A673 (cell line): ENCODE measurements around the gene JMJD6. TPM values are rescaled to one million over a fixed set of nuclear protein-coding genes. Genes with fewer than 3 reads are reported as not detected.
A peak's percentile ranks its signal among the peaks of the same experiment; 100 is the strongest.

ENCODE experiments used
- BruUV-seq: library from RNA; stranded (reverse); fragments of 400-500 nt; replicated peaks from 2 replicates; lab custom pipeline; 2021; lab: Mats Ljungman, UMichigan
- CTCF ChIA-PET: fragments of 300-600 bp; sonication (Branson Sonifier 250); formaldehyde crosslinking; loops from one replicate; lab custom pipeline; 2022; ENCODE audit warnings: antibody characterized with exemption; lab: Charles Lee
- POLR2A ChIA-PET: fragments of 300-600 bp; sonication (Branson Sonifier 250); formaldehyde crosslinking; loops from one replicate; lab custom pipeline; 2022; ENCODE audit warnings: antibody characterized with exemption; ENCODE audit not compliant: low non-redundant PET; lab: Charles Lee
- DNase-seq: peaks from one replicate; pipeline ENCODE4 v3.0.0-alpha.2; 2015; ENCODE audit warnings: low spot score
- H3K27ac ChIP-seq: fragments of 200-600 bp; sonication (generic); 2 replicates; pipeline ENCODE4 v1.5.1; 2016; ENCODE audit warnings: mixed run types, low read depth, mild to moderate bottlenecking, mixed read lengths, antibody characterized with exemption, low read length; ENCODE audit not compliant: poor library complexity, severe bottlenecking
- H3K27me3 ChIP-seq: fragments of 200-600 bp; sonication (generic); replicated peaks from 2 replicates; pipeline ENCODE4 v1.6.1; 2017; ENCODE audit warnings: mixed run types, low read depth, mild to moderate bottlenecking, mixed read lengths, antibody characterized with exemption, low read length; ENCODE audit not compliant: insufficient read depth, poor library complexity
- H3K36me3 ChIP-seq: fragments of 200-600 bp; sonication (generic); 2 replicates; pipeline ENCODE4 v1.6.1; 2016; ENCODE audit warnings: mixed run types, mild to moderate bottlenecking, mixed read lengths, antibody characterized with exemption, low read length; ENCODE audit not compliant: insufficient read depth, poor library complexity, severe bottlenecking
- H3K4me1 ChIP-seq: fragments of 200-600 bp; sonication (generic); 2 replicates; pipeline ENCODE4 v1.6.1; 2017; ENCODE audit warnings: mixed run types, mild to moderate bottlenecking, mixed read lengths, antibody characterized with exemption, low read length; ENCODE audit not compliant: insufficient read depth, poor library complexity, severe bottlenecking
- H3K4me3 ChIP-seq: fragments of 200-600 bp; sonication (generic); 2 replicates; pipeline ENCODE4 v1.5.1; 2016; ENCODE audit warnings: low read depth, mixed run types, mild to moderate bottlenecking, mixed read lengths, low read length; ENCODE audit not compliant: poor library complexity, severe bottlenecking
- H3K9me3 ChIP-seq: fragments of 200-600 bp; sonication (generic); 2 replicates; pipeline ENCODE4 v1.6.1; 2016; ENCODE audit warnings: mixed run types, low read depth, mild to moderate bottlenecking, mixed read lengths, antibody characterized with exemption, low read length; ENCODE audit not compliant: poor library complexity, severe bottlenecking
- EZH2 ChIP-seq: fragments of 200-600 bp; sonication (generic); IDR thresholded peaks from 2 replicates; pipeline ENCODE4 v1.6.1; 2017; ENCODE audit warnings: borderline replicate concordance, low read depth, mild to moderate bottlenecking, mixed read lengths, antibody characterized with exemption, low read length; ENCODE audit not compliant: poor library complexity, severe bottlenecking
- intact Hi-C: fragments of 100-400 bp; cut with micrococcal nuclease; formaldehyde crosslinking; loops from one replicate; pipeline ENCODE4 v1.10.0; 2022; ENCODE audit not compliant: unreplicated experiment
- total RNA-seq: library from RNA; stranded (reverse); gene quantifications from 2 replicates; pipeline ENCODE4 v1.2.3, GENCODE V29; 2021
- TF ChIP-seq, protein P1 (sequence below): fragments of 300-800, 200-600 bp; sonication (generic); conservative IDR thresholded peaks from 2 replicates; pipeline ENCODE4 v1.5.1; 2017; ENCODE audit warnings: low read depth, mild to moderate bottlenecking, antibody characterized with exemption, low read length, moderate library complexity, mixed read lengths

Gene JMJD6
- total RNA-seq, 1 experiment from 2014 or later: 77.6 TPM

DNA sequence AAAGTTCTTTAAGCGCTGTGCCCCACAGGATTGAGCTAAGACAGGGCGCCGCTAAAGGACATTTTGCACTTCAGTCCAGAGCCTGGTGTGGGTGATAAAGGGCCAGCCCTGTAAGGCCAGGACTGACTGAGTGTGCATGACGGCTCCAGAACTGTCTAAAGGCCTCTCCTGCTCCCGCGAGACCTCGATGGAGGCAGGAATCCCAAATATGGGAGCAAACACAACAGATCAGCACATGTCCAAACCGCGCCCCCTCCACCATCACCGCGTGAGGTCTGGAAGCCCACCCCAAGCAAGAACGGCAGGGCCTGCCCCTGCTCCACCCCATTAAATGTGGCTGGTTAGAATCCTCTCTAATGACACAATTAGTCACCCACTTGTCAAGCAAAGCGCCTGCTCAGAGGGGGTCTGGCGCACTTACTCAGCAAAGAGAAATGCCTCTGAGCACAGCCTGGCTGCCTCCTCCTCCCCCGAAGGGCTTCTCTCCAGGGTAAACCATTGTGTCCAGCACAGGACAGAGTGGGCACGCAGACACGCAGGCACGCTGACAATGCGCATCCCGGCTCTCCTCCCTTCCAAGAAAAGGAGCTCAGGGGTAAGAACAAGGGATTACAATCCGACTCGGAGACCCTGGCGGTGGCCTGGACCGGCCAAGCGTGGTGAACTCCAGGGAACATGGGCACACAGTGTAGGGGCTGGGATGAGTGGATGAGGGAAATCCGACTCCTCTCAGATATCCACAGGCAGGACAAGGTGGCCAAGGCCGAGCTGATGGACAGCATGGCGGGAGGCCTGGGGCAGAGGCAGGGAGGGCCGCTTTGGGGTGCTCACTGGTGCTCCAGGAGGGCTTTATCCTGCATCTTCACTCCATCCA is 17.1 kb downstream of the JMJD6 start:
- CTCF ChIA-PET: interaction anchor here (0.5 kb wide), 1 partner anchor 25 kb away, joined by 16 read pairs; no protein-coding TSS in a partner anchor

DNA sequence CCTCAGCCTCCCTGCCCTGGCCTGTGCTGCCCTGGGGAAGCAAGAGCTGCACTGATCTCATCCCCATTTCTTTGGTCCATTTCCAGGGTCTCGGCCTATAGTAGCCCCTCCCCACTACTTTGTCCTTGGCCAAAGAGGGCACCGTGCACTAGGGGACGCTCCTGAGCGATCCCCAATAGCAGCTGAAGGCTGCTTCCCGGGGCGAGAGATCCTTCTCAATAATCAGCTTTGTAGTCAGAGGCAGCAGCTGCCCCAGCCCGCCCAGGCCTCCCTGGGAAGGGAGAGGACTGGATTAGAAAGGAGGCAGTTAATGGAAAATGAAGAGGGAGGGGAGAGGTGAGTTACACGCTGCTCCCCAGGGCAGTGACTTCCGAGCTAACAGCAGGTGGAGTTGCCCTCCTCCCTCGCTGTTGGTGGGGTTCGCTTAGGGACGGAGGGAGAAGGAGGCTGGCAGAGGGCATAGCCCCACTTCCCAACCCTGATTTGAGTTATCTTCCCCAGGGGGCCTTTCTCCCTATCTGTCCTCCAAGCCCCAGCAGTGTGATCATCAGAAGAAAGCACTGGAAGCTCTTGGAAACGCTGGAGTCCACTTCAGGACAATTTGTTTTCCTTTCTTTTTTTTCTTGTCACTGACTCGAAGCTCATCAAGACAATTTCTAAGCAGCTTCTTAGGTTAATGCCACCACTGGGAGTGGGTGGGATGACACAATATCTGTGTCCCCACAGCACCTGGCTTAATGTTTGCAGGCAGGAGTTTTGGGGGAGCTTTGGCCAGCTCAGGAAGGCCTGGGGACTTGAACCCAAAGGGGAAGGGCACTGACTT is 18.2 kb downstream of the JMJD6 start:
- H3K27ac ChIP-seq: peak overlapping the region; percentile 71
- H3K4me3 ChIP-seq: no peak overlapping the region
- H3K36me3 ChIP-seq: no peaks in the 10 kb centered on the region
- no TSS peak for BruUV-seq
- no peaks in the 10 kb centered on the region for H3K9me3 ChIP-seq
- no peaks in the 10 kb centered on the region for H3K27me3 ChIP-seq
- ChIA-PET POLR2A (no interaction called here), CTCF (no interaction called here)
- DNase-seq: no peak
- intact Hi-C loops: no loop called here
- H3K4me1 ChIP-seq: peaks cover 27% of the 10 kb centered on the region
- TF ChIP-seq, protein P1, sequence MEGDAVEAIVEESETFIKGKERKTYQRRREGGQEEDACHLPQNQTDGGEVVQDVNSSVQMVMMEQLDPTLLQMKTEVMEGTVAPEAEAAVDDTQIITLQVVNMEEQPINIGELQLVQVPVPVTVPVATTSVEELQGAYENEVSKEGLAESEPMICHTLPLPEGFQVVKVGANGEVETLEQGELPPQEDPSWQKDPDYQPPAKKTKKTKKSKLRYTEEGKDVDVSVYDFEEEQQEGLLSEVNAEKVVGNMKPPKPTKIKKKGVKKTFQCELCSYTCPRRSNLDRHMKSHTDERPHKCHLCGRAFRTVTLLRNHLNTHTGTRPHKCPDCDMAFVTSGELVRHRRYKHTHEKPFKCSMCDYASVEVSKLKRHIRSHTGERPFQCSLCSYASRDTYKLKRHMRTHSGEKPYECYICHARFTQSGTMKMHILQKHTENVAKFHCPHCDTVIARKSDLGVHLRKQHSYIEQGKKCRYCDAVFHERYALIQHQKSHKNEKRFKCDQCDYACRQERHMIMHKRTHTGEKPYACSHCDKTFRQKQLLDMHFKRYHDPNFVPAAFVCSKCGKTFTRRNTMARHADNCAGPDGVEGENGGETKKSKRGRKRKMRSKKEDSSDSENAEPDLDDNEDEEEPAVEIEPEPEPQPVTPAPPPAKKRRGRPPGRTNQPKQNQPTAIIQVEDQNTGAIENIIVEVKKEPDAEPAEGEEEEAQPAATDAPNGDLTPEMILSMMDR: no peak
- TF ChIP-seq EZH2: no peak

More for the DNA sequence above, 17.1 kb downstream of the JMJD6 start:
- intact Hi-C loops: no loop called here
- Histone ChIP-seq H3K27me3 (no peaks in the 10 kb centered on the region), H3K4me3 (peak overlapping the region; percentile 58), H3K4me1 (peaks cover 27% of the 10 kb centered on the region), H3K9me3 (no peaks in the 10 kb centered on the region), H3K36me3 (no peaks in the 10 kb centered on the region), H3K27ac (peak overlapping the region; percentile 71)
- POLR2A ChIA-PET: interaction anchor here (0.6 kb wide), 1 partner anchor 205 kb away, joined by 3 read pairs; no protein-coding TSS in a partner anchor
- TSS peak; percentile 35 for BruUV-seq
- TF ChIP-seq, protein P1: no peak
- no peak for TF ChIP-seq EZH2
- peak; percentile 92 for DNase-seq

DNA sequence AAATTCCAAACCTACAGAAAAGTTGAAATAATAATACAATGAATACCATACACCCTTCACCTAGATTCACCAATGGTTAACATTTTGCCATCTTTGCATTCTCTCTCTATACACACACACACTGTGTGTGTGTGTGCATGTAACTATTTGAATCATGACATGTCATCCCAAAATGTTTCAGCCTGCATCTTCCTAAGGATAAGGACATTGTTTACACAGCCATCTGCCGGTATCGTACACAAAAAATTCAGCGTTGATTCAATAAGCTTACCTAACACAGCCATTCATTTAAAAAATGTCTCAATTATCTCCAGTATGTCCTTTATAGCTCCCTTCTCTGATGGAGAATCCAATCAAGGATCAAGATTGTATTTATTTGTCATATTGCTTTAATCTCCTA is 19.6 kb downstream of the JMJD6 start:
- BruUV-seq: no TSS peak
- no peaks in the 10 kb centered on the region for H3K36me3 ChIP-seq
- intact Hi-C loops: no loop called here
- H3K4me3 ChIP-seq: no peak overlapping the region
- TF ChIP-seq, protein P1: no peak
- TF ChIP-seq EZH2: no peak
- no peak overlapping the region for H3K27ac ChIP-seq
- H3K27me3 ChIP-seq: no peaks in the 10 kb centered on the region
- no peaks in the 10 kb centered on the region for H3K9me3 ChIP-seq
- ChIA-PET CTCF (no interaction called here), POLR2A (no interaction called here)
- no peak for DNase-seq
- H3K4me1 ChIP-seq: peaks cover 26% of the 10 kb centered on the region
